ENCODE data around the gene PACSIN2. TPM values are rescaled to one million over a fixed set of nuclear protein-coding genes. Genes with fewer than 3 reads are reported as not detected.
A peak's percentile ranks its signal among the peaks of the same experiment; 100 is the strongest.
"Not testable (repeated sequence)": the region's sequence is repeated elsewhere in the genome, so short reads cannot be mapped to it uniquely, and the experiment has no call there.

Gene PACSIN2, protein sequence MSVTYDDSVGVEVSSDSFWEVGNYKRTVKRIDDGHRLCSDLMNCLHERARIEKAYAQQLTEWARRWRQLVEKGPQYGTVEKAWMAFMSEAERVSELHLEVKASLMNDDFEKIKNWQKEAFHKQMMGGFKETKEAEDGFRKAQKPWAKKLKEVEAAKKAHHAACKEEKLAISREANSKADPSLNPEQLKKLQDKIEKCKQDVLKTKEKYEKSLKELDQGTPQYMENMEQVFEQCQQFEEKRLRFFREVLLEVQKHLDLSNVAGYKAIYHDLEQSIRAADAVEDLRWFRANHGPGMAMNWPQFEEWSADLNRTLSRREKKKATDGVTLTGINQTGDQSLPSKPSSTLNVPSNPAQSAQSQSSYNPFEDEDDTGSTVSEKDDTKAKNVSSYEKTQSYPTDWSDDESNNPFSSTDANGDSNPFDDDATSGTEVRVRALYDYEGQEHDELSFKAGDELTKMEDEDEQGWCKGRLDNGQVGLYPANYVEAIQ
- total RNA-seq, result 10 to 100 TPM; 71.8 to 85.6 TPM
- long read RNA-seq, donor 1, transcript PACSIN2-201 (11 exons, 3,249 nt), result major isoform, 22 of 53 reads
- long read RNA-seq, donor 1, partial matches to known transcripts, result 10 of 53 reads
- long read RNA-seq, donor 1, other reads (novel, unspliced or antisense), result 21 of 53 reads
- long read RNA-seq, donor 2, transcript PACSIN2-201 (11 exons, 3,249 nt), result major isoform, 39 of 93 reads
- long read RNA-seq, donor 2, partial matches to known transcripts, result 19 of 93 reads
- long read RNA-seq, donor 2, other reads (novel, unspliced or antisense), result 35 of 93 reads

DNA sequence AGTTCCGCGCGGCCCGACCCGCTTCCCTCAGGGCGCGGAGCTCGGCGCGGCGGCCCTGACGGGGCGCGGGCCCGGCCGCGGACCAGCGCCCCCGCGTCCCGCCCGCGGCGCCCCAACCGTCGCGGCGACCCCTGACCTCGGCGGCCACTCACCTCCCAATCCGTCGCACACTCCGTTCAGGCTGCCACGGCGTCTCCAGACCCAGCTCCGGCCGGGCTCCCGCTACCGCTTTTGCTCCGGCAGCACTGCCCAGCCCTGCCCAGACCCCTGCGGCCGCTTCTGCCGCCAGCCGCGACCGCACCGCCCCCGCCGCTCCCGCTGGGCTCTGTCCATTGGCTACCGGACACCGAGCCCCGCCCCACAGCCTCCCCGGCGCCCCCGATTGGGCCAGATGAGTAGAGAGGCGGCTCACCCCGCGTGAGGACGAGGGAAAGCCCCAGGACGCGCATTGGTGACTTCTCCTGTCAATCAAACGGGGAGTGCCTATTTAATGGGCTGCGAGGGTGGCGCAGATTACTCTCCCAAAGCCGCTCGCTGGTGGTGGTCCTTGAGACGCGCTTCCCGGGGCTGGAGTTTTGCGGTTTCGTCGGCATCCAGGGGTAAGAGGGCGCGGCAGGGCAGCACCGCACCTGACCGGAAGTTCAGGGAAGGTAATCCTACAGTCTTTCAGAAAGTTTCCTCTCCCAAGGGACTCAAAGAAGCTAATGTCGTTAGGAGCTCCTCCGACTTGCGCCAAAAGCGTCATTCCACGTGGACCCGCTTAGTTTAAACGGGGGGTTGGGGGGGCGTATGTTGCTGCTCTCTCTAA lies at the start of gene PACSIN2:
Gene PACSIN2 (minus strand): TSS at position 281 of the 808 bp plus-strand sequence. CDS start 103,069 bp downstream, outside the sequence.
- intact Hi-C loops (cut with DNase I), result no loop called here
- peak; percentile 100 for DNase-seq (ENCODE audit: low spot score)

DNA sequence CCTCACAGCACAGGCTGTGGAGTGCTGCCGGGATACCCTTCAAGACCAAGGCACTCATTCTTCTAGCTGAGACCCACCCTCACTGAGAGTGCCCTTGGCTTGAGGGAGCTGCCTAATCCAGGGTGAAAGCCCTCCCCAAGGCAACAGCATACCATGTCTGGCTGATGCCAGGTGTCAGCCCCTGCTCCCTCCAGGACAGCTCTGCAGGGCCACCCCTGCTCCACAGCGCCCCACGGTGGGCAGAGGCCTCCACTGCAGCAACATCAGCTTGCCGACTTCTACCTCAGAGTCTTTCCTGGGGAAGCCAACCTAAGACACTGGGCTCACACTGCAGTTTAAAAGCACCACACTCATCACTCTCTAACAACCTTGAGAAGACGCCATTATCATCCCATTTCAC lies 45.2 kb upstream of the PACSIN2 start:
- no peak for DNase-seq (ENCODE audit: low spot score)
- intact Hi-C loops (cut with DNase I), result no loop called here

DNA sequence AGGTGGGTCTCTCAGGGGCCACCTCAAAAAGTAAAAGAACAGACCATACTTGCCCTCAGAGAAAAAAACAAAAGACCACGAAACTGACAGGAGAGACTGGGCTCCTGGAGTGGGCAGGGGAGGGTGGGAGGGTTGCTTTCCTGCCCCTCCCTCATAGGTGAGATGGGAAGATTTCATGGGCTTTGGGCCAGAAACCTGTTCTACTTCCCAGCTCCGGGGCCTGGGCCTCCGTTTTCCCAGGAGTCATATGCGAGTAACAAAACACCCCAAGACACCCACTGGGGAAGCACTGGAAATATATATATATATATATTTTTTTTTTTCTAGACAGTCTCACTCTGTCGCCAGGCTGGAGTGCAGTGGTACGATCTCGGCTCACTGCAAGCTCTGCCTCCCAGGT lies 42.7 kb upstream of the PACSIN2 start:
- intact Hi-C loops (cut with DNase I), result no loop called here
- DNase-seq (ENCODE audit: low spot score), result no peak

DNA sequence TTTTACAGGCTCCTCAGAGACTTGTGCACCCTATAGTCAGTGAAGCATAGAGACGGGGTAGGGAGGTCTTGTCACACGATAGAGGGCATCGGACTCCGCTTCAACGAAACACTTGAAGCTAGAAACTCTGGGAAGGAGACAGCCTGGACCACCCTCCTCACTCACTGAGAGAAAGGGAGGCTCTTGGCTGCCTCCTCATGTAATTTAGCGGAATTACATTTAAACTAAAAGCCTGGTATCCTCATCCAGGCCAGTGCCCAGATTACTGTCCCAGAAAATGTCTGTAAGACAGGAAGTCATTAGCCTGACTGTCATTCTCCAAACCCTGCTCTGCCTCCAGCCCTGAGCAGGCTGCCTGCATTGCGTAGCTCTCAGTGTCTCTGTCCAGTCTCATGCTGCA lies 38.2 kb upstream of the PACSIN2 start:
- intact Hi-C loops (cut with DNase I), result no loop called here
- no peak for DNase-seq (ENCODE audit: low spot score)

DNA sequence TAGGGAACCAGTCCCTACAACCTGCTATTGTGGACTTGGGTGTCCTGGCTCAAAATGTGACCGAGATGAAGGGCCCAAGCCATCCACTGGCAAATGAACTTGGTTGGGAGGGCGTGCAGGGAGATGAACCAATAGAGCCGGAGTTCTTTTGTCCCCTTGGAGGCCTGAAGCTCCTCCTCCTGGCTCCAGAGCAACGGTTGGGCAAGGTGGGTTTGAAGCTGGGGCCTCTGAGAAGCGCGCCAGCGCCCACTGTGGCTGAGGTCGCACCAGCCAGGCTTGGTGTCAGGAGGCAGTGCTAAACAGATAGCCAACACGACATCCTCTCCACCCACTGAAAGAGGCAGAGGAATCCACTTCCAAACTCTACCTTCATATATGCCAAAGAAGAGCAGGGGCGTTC lies 36.0 kb upstream of the PACSIN2 start:
- DNase-seq (ENCODE audit: low spot score), result no peak
- intact Hi-C loops (cut with DNase I), result no loop called here

DNA sequence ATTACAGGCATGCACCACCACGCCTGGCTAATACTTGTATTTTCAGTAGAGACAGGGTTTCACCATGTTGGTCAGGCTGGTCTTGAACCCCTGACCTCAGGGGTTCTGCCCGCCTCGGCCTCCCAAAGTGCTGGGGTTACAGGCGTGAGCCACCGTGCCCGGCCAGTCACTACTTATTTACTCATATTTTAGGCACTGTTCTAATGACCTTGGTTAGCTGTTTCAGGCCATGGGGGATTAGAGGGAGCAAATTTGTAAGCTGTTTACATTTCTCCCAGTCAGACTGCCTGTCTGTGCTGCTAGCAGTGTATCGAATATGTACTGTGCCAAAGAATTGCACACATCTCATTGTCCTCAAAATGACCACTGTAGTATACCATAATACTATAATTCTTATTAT lies 32.7 kb upstream of the PACSIN2 start:
- no peak for DNase-seq (ENCODE audit: low spot score)
- intact Hi-C loops (cut with DNase I), result no loop called here

DNA sequence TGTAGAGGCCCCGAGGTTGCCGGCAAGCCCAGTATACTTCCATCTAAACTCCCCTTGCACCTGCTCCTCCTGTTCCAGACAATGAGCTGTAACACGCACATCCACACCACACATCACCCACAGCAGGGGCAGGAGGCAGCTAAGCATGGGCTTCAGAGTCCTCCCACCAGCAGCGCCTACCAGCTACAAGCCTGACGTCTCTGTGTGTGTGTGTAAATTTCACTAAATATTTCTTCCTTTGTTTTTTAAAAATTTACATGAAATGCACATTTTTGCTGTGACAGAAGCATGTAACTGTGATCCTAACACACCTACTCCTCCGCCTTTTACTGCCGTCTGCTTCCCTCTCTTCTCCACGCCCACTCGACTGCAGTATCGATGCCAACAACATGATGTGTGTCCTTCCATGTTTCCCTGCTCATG lies 29.4 kb upstream of the PACSIN2 start:
- DNase-seq (ENCODE audit: low spot score), result no peak
- intact Hi-C loops (cut with DNase I), result no loop called here

DNA sequence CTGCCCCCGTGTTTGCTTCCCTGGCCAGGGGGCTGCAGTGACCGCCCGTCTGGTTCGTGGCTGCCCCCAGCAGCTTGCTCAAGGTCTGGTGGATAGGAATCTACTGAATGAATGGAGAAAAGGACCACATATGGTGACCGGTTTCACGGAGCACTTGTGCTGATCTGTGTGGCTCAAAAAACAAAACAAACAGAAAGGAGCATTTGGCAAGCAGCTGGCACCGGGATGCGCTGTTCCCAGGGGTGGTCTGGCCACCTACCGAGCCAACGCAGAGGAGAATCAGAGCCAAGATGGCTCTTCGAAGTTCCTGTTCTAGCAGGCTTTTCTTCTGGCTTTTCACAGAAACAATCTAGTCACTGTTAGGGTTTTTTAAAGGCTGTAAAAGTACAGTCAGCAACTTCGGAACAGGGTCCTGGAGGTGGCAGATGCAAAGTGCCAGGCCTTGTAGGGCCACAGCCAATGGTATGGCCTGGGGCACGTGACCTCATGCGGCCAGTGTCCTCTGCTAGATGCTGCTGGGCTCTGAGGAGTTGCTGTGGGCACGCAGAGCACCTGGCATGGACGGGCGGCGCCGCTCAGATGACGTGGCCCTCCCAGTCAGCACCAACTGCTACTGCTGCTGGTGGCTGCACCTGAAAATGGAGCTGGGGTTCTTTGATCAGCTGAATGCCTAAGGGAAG lies 27.3 kb upstream of the PACSIN2 start:
- DNase-seq (ENCODE audit: low spot score), result no peak
- intact Hi-C loops (cut with DNase I), result no loop called here

DNA sequence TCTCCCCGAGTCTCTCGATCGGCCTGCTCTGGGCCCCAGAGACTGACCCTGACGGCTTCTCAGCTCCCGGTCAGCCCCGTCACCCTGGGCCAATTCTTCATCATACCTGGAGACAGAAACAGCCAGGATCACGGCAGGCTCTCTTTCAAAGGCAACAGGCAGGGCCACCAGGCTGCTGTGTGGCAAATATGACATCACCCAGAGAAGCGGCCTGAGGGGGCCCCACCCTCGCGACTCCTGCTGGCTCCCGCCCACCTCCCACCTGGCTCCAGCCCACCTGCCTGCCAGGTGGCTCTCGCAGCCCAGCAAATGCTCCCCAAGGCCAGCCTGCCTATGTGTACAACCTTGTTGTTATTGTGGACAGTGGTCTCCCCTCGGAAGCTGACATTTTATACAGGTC lies 24.9 kb upstream of the PACSIN2 start:
- no peak for DNase-seq (ENCODE audit: low spot score)
- intact Hi-C loops (cut with DNase I), result no loop called here

DNA sequence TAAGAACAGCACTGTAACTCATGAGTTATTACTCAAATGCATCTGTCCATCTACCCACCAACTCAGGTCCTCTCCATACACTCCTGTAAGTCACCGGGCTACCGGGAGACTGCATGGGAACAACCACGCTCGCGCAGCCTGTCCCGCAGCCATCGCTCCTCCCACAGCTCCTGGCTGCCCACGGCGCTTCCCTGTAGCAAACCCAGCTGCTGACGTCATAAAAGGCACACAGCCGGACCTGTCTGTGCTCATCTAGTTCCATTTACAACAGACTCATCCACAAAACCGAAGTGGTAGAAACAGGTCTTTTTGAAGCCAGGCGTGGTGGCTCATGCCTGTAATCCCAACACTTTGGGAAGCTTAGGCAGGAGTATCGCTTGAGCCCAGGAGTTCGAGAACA lies 23.4 kb upstream of the PACSIN2 start:
- no peak for DNase-seq (ENCODE audit: low spot score)
- intact Hi-C loops (cut with DNase I), result no loop called here

DNA sequence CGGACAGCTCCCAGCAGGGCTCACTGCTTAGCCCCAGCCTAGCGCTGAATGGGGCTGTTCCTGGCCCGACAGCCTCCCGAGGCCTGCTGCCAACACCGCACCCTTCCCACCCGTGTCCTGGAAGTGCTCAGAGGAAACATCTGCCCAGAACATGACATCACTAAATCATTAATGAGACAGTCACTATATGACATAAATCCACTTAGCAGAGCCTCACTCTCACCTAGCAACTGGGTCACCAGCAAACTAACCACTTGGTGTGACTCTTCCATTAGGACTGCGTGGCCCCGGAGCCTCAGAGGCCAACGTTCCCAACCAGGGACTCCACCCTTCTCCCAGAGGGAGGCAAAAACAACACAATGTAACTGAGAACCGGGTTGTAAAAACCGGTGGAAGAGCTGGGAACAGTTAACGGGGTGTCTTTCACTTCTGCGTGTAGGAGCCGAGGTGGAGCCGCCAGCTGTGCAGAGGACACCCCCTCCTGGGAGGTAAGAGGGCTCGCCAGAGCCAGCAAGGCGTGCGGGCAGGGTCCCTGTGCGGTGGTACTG lies 21.4 kb upstream of the PACSIN2 start:
- peak; percentile 95 for DNase-seq (ENCODE audit: low spot score)
- intact Hi-C loops (cut with DNase I), result no loop called here

DNA sequence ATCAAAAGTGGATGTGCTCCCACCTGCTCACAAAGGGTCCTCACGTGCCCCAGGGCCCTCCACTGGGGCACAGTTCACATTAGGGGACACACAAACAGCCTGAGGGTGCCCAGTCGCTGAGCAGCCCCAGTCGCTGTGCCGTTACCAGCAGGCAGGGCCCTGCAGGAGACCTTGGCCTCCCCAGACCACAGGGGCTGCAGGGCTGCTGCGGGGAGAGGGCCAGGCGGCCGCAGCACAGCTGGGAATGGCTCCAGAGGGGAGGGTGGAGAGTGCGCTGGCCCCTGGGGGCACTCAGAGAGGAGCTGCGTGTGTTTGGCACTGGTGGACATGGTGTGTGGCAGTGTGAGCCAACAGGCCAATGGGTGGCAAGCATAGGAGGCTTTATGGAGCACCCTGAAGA lies 20.3 kb upstream of the PACSIN2 start:
- no peak for DNase-seq (ENCODE audit: low spot score)
- intact Hi-C loops (cut with DNase I), result no loop called here

DNA sequence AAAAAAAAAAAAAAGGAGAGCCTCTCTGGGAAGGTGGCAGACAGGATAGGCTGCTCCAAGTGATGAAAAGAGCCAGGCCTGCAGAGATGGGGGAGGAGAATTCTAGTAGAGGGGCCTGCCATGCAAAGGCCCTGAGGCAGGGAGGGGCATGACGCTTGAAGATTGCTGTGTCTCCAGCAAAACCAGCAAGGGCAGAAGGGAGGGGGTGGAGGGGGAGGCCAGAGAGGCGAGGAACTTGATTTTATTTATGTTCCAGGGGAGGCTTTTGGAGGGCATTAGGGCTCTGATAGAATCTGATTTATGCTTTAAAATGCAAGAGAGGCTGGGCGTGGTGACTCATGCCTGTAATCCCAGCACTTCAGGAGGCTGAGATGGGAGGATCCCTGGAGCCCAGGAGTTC lies 16.7 kb upstream of the PACSIN2 start:
- intact Hi-C loops (cut with DNase I), result loop anchor here in 1 of 2 donors (5.0 kb wide), 1 partner anchor 164 kb away; no protein-coding TSS in a partner anchor
- DNase-seq (ENCODE audit: low spot score), result no peak

DNA sequence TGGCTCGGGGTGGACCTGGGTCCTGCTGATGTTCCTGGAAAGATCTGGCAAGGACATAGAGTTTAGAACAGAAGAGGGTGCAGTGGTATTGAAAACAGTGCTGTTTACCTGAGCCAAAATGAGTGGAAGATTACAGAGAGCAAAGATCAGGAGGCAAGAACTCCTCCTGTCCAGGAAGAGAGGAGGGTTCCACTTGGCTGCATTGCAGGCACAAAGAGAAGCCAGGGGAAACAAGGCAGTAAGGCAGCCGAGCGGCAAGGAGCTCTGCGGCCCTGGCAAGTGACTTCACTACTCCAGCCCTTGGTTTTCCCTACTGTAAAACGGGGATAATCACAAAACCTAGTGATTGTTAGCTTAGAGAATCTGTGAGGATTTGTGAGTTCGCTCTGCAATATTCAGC lies 3.7 kb upstream of the PACSIN2 start:
- DNase-seq (ENCODE audit: low spot score), result no peak
- intact Hi-C loops (cut with DNase I), result no loop called here

DNA sequence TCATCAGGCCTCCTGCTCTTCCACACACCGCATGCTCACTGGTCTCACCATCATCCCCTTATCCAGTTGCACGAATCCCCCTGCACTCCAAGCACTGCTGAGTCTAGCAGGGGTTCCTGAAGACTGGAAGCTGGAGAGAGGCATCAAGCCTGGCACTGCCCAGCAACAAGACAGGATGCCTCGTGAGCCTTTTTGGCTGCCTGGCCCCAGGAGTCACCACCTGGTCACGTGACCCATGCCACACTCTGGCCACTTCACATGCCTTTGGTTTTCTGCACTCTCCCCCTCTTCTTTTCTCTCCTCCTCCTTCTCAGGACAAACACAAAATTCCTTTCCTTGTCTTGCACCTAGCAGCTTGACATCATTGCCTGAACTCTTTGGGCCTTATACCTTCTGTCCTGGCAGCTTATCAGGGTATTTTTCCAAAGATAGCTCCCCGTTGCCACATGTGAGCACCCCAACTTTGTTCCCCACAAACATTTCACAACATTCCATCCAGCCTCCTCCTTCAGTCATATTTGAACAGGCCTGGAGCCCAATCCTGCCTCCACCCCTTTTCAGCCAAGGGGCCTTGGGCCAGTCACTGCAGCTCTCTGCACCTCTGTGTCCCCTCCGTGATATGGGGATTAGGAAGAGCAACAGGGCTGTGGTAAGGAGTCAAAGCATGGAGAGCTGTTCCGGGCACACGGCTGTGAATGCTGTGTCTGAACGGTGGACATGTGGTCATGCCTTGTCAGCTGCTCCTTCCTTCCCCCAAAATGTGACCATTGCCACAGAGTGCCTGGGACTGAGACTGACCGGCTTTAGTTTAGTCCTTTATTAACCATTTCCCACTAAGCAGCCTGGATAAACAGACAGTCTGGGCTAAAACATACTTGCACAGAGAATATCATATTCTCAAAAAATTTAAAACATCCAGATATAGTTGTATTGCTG lies 2.8 kb upstream of the PACSIN2 start:
- DNase-seq (ENCODE audit: low spot score), result no peak
- intact Hi-C loops (cut with DNase I), result no loop called here

DNA sequence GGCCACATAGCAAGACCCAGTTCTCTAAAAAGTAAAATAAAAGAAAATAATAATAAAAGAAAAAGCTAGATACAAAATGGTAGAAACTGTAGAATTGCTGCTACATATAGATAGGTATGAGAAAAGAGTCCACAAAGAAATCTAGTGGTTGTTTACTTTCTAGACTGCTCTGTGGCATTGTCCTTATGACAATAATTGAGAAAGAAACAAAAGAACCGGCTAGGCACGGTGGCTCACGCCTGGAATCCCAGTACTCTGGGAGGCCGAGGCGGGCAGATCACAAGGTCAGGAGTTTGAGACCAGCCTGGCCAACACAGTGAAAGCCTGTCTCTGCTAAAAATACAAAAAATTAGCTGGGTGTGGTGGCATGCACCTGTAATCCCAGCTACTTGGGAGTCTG lies 1.2 kb upstream of the PACSIN2 start:
- DNase-seq (ENCODE audit: low spot score); intact Hi-C loops (cut with DNase I): not testable (repeated sequence)

DNA sequence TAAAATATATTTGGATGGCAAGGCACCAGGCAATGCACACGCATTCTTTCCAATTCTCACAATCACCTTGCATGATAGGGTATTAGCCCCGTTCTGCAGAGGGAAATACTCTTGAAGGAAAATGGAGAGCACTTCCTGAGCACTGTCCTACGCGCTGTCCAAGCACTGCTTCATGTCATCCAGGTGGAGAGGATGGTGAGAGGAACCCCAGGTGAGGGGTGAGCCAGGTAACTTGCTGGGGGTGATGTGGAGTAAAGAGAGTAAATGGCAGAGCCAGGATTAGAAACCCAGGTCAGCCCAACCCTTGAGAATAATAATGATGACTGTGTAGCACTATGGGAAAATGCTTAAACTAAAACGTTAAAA lies 711 bp upstream of the PACSIN2 start:
- no peak for DNase-seq (ENCODE audit: low spot score)
- intact Hi-C loops (cut with DNase I), result no loop called here

DNA sequence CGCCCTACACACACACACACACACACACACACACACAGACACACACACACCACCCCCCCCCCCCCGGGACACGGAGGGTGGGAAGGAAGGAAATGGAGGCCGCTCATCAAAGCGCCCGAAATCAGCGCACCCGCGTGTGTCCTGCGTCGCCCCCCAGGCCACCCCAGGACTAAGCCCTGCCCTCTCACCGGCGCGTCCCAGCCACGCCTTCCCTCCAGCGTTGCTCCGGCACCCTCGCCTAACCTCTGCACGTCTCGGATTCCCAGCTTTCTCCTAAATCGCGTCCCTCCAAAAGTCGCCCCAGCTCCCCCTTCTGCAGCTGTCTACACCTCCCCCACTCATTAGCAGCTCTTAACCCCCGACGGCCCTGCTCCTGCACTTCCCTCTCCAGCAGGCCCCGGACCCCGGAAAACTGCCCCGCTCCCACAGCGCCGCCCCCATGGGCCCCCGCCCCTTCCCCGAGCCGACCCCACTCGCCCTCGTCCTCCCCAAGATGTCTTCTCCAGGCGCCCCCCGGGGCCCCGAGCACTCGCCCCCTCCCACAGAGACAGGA lies 557 bp downstream of the PACSIN2 start:
- intact Hi-C loops (cut with DNase I), result no loop called here

More for the DNA sequence above, 557 bp downstream of the PACSIN2 start:
- DNase-seq (ENCODE audit: low spot score), result no peak

Measured in posterior vena cava (tissue), 2 donors.